AG04449 (cell line): ENCODE data around the gene CSNK1G1.
"Not testable (repeated sequence)": the region's sequence is repeated elsewhere in the genome, so short reads cannot be mapped to it uniquely, and the experiment has no call there.

Experiments used
- CTCF ChIA-PET: fragments of 350-600 bp; formaldehyde crosslinking; extraction: SDS; loops from one replicate; lab custom pipeline; 2021; ENCODE audit warnings: antibody characterized with exemption; lab: Yijun Ruan, JAX
- POLR2A ChIA-PET: fragments of 400-600, 350-600 bp; formaldehyde crosslinking; extraction: SDS; loops from one replicate; lab custom pipeline; 2020; ENCODE audit warnings: antibody characterized with exemption, inconsistent platforms; lab: Yijun Ruan, JAX
- DNase-seq: peaks from one replicate; pipeline ENCODE4 v3.0.0-alpha.2; 2010; ENCODE audit warnings: low read depth, low spot score
- H3K4me3 ChIP-seq: 2 replicates; pipeline ENCODE4 v1.5.1; 2011; ENCODE audit warnings: low read depth, mild to moderate bottlenecking, control low read depth, low read length
- TF ChIP-seq, protein P1 (sequence below): IDR thresholded peaks from one replicate; pipeline ENCODE4 v1.5.1; 2011; ENCODE audit warnings: mild to moderate bottlenecking, moderate library complexity, low read length, control low read depth, inconsistent platforms; ENCODE audit not compliant: insufficient read depth; ENCODE audit errors: missing control alignments

The CSNK1G1 gene

DNA sequence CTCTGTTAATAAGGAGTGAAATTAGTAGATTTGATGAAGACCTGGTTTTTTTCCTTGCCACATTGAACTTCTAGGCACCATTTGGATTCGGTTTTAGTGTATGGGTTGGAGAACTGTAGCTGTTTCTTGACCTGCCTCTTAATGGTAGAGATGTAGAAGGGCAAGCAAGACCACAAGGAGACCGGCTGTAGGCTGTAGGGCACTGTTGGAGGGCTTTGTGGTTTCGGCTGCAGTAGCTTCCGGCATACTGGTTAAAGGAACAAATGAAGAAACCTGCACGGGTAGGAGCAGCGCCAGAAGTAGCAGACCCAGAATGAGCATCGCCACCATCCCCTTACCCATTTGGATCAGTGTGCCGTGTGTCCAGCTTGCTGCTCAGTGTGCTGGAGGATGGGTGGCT lies 17.4 kb upstream of the CSNK1G1 start:
- DNase-seq, result no peak
- H3K4me3 ChIP-seq, result no peak overlapping the region
- TF ChIP-seq, protein P1, sequence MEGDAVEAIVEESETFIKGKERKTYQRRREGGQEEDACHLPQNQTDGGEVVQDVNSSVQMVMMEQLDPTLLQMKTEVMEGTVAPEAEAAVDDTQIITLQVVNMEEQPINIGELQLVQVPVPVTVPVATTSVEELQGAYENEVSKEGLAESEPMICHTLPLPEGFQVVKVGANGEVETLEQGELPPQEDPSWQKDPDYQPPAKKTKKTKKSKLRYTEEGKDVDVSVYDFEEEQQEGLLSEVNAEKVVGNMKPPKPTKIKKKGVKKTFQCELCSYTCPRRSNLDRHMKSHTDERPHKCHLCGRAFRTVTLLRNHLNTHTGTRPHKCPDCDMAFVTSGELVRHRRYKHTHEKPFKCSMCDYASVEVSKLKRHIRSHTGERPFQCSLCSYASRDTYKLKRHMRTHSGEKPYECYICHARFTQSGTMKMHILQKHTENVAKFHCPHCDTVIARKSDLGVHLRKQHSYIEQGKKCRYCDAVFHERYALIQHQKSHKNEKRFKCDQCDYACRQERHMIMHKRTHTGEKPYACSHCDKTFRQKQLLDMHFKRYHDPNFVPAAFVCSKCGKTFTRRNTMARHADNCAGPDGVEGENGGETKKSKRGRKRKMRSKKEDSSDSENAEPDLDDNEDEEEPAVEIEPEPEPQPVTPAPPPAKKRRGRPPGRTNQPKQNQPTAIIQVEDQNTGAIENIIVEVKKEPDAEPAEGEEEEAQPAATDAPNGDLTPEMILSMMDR, result no peak
- ChIA-PET CTCF (no interaction called here), POLR2A (no interaction called here)

DNA sequence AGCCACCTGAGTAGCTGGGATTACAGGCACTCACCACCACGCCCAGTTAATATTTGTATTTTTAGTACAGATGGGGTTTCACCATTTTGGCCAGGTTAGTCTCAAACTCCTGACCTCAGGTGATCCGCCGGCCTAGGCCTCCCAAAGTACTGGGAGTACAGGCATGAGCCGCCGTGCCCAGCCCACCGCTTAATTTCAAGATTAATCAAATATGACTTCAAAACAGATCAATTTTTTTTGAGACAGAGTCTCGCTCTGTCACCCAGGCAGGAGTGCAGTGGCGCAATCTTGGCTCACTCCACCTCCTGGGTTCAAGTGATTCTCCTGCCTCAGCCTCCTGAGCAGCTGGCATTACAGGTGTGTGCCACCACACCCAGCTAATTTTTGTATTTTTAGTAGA lies 15.4 kb upstream of the CSNK1G1 start:
- DNase-seq, CTCF ChIA-PET, POLR2A ChIA-PET, H3K4me3 ChIP-seq: not testable (repeated sequence)

DNA sequence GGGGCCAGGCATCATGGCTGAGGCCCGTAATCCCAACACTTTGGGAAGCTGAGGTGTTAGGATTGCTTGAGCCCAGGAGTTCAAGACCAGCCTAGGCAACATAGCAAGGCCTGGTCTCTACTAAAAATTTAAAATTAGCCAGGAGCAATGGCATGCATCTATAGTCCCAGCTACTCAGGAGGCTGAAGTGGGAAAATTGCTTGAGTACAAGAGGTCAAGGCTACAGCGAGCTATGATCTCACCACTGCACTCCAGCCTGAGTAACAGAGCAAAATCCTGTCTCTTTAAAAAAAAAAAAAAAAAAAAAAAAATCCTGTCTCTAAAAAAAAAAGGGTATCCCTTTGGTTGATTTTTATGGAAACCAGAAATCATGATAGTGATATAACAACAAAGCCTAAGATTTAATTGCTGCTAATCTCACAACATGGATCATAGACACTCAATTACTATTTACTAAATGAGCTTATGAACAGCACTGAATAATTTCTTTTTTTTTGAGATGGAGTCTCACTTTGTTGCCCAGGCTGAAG lies 13.2 kb upstream of the CSNK1G1 start:
- TF ChIP-seq, protein P1, result no peak
- no peak for DNase-seq
- H3K4me3 ChIP-seq, result no peak overlapping the region
- ChIA-PET CTCF (interaction anchor here (0.9 to 1.2 kb wide), 3 partner anchors 11 to 159 kb away, joined by 4 read pairs; partner anchors contain the start of gene CSNK1G1), POLR2A (no interaction called here)

DNA sequence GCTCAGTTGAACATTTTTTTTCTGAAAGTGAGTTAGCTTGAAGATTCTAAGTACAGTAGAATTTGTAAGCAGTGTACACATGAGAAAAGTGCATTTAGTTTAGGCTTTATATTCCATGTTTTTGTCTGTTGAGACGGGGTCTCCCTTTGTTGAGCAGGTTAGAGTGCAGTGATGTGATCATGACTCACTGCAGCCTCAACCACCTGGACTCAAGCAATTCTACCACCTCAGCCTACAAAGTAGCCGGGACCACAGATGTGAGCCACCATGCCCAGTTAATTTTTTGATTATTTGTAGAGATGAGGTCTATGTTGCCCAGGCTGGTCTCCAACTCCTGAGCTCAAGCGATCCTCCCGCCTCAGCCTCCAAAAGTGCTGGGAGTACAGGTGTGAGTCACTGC lies 5.3 kb upstream of the CSNK1G1 start:
- no peak for DNase-seq
- TF ChIP-seq, protein P1, result no peak
- ChIA-PET POLR2A (interaction anchor here (0.6 kb wide), 2 partner anchors 52 to 211 kb away, joined by 5 read pairs; no protein-coding TSS in a partner anchor), CTCF (interaction anchor here (1.1 to 1.4 kb wide), 3 partner anchors 10 to 198 kb away, joined by 3 to 4 read pairs (median 3); partner anchors contain the start of gene PPIB)
- no peak overlapping the region for H3K4me3 ChIP-seq

DNA sequence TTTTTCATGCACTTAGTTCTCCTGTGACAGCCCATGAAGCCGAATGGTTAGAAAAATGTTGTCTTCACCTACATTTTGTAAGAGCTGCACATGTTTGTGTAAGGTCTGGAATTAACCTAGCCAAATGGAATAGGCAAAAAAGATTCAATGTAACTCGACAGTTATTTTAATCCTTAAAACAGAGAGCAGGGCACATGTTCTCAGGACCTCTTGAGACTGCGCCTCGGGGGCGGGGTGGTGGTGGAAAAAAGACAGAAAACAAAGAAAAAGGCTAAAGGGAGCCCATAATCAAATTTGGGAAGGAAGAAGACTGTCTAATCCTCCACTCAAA lies 702 bp upstream of the CSNK1G1 start:
- TF ChIP-seq, protein P1, result no peak
- ChIA-PET CTCF (interaction anchor here (1.0 to 1.4 kb wide), 9 partner anchors 12 to 203 kb away, joined by 3 to 11 read pairs (median 5); partner anchors contain the start of gene TRIP4), POLR2A (no interaction called here)
- H3K4me3 ChIP-seq, result peak overlapping the region; percentile 95
- DNase-seq, result no peak

DNA sequence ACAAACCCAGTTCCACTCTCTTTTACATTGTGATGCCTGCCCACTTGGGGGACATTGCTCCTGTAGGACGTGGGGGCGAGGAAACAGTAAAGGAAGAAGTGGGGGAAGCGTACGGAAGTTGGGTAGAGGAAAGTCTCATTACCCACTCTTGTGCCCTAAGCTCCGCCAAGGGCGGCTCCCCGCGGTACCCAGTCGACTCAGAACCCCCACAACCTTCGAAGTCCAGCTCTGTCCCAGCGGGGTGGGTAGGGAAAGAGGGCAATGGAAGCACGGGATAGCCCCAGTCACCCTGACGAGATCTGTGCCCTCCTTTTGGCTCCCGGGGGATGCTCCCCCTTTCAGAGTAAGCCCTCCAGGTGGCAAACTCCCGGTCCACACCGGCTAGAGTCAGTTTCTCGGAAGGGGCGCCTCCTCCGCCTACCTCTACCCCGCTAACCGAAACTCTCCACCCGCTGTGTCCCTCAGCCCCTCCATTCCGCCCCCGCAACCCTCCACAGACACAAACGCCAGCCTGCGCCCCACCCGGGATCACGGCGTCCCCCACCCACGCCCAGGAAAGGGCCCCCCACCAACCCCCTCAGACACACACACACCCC lies 527 bp downstream of the CSNK1G1 start:
- CTCF ChIA-PET, result interaction anchor here (0.6 to 1.4 kb wide), 13 partner anchors 8 to 201 kb away, joined by 3 to 11 read pairs (median 5); partner anchors contain the start of gene TRIP4
- TF ChIP-seq, protein P1, result no peak
- POLR2A ChIA-PET, result no interaction called here
- DNase-seq, result no peak
- peak overlapping the region; percentile 95 for H3K4me3 ChIP-seq
